ENCODE measurements around the gene LIFR. TPM values are rescaled to one million over a fixed set of nuclear protein-coding genes. Genes with fewer than 3 reads are reported as not detected.

The LIFR gene
- total RNA-seq, 1 donor from 2014 or later: 16.0 TPM

DNA sequence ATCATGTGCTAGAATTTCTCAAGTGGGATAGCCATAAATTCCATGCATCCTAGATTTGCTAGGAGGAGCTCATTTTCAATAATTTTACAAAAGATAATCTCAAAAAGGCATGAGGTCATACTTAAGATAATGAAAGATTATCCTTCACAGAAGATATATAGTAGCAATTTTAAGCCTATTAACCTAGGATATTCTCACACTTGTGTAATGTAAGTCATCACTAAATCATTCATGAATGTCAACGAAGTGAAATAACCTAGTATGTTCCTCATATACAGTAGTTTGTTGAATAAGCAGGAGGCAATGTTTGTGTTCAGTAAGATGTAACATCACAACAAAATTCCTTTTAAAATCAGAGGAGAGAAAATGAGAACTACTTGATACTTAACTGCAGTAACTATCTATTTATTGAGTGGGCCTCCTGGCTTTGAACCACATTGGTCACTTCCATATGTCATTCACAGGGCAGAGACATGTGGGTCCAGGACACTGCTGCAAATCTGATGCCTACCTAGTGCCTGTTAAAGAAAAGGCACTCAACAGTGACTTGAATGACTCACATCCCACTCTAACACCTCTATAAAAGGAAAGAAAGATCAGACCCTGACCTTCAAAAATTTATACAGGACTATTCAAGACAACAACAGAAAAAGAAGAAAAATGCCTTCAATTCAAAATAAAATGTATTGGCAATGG is 8.2 kb downstream of the LIFR start:
- Histone ChIP-seq H3K4me2 (ENCODE audit: low read length) (peak overlapping the region; percentile 13), H3K27me3 (ENCODE audit: insufficient read depth, low read length) (no peaks in the 10 kb centered on the region)
- H3K4me3 Mint-ChIP-seq (ENCODE audit: unreplicated experiment): no peak overlapping the region

DNA sequence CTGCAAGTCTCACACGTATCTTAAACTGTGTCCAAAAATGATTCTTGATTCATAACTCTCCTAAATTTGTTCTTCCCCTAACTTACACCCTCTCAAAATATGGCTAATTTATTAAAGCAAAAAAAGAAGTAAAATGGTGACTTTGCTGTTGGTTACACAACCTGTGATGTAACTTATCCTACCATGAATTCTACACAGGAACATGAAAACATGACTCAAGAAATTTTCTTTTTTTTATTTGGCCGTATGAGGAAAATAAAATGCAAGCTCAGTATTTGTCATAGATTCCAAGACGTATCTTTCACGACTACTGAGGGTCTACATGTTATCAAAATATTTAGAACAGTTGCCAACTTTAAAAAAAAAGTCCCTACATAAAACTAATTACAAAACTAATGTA is 9.2 kb downstream of the LIFR start:
- H3K79me2 ChIP-seq (ENCODE audit: insufficient read depth, low read length): peaks cover 52% of the 10 kb centered on the region
- no peaks in the 10 kb centered on the region for H3K27me3 Mint-ChIP-seq (ENCODE audit: low read depth, unreplicated experiment)

More for the DNA sequence above, 8.2 kb downstream of the LIFR start:
- H3K4me1 ChIP-seq (ENCODE audit: insufficient read depth, low read length): peaks cover 31% of the 10 kb centered on the region
- Mint-ChIP-seq H3K9me3 (ENCODE audit: unreplicated experiment) (no peaks in the 10 kb centered on the region), H3K36me3 (ENCODE audit: low read depth, unreplicated experiment) (no peaks in the 10 kb centered on the region), H3K27ac (ENCODE audit: unreplicated experiment) (no peak overlapping the region), H3K4me1 (ENCODE audit: low read depth, unreplicated experiment) (peaks cover 37% of the 10 kb centered on the region), H3K27me3 (ENCODE audit: low read depth, unreplicated experiment) (no peaks in the 10 kb centered on the region)
- H4K20me1 ChIP-seq (ENCODE audit: insufficient read depth, low read length): peaks cover 28% of the 10 kb centered on the region
- H3K36me3 ChIP-seq (ENCODE audit: insufficient read depth, low read length): no peaks in the 10 kb centered on the region
- H3K27ac ChIP-seq (ENCODE audit: low read depth, low read length): no peak overlapping the region
- H2AFZ ChIP-seq (ENCODE audit: low read depth, low read length): no peak overlapping the region
- no peak overlapping the region for H3K9ac ChIP-seq (ENCODE audit: low read length)
- FAIRE-seq (peak; percentile 78), DNase-seq (ENCODE audit: low read depth) (no peak)
- no peak overlapping the region for H3K4me3 ChIP-seq (ENCODE audit: insufficient read depth, low read depth, low read length)
- H3K79me2 ChIP-seq (ENCODE audit: insufficient read depth, low read length): peaks cover 50% of the 10 kb centered on the region
- TF ChIP-seq, protein P1, sequence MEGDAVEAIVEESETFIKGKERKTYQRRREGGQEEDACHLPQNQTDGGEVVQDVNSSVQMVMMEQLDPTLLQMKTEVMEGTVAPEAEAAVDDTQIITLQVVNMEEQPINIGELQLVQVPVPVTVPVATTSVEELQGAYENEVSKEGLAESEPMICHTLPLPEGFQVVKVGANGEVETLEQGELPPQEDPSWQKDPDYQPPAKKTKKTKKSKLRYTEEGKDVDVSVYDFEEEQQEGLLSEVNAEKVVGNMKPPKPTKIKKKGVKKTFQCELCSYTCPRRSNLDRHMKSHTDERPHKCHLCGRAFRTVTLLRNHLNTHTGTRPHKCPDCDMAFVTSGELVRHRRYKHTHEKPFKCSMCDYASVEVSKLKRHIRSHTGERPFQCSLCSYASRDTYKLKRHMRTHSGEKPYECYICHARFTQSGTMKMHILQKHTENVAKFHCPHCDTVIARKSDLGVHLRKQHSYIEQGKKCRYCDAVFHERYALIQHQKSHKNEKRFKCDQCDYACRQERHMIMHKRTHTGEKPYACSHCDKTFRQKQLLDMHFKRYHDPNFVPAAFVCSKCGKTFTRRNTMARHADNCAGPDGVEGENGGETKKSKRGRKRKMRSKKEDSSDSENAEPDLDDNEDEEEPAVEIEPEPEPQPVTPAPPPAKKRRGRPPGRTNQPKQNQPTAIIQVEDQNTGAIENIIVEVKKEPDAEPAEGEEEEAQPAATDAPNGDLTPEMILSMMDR (IDR thresholded peaks at IDR 0.05; ENCODE audit: insufficient read depth, low read depth, low read length): no peak
- no peak for TF ChIP-seq EZH2 (IDR thresholded peaks at IDR 0.05; ENCODE audit: insufficient read depth, low read length)
- H3K9me3 ChIP-seq (ENCODE audit: insufficient read depth, low read depth, low read length): no peaks in the 10 kb centered on the region

More for the DNA sequence above, 9.2 kb downstream of the LIFR start:
- Mint-ChIP-seq H3K27ac (ENCODE audit: unreplicated experiment) (no peak overlapping the region), H3K4me1 (ENCODE audit: low read depth, unreplicated experiment) (peaks cover 33% of the 10 kb centered on the region), H3K4me3 (ENCODE audit: unreplicated experiment) (no peak overlapping the region), H3K36me3 (ENCODE audit: low read depth, unreplicated experiment) (peaks cover 2% of the 10 kb centered on the region), H3K9me3 (ENCODE audit: unreplicated experiment) (no peaks in the 10 kb centered on the region)
- DNase-seq (ENCODE audit: low read depth): no peak
- Histone ChIP-seq H3K9ac (ENCODE audit: low read length) (no peak overlapping the region), H3K4me2 (ENCODE audit: low read length) (no peak overlapping the region), H3K27me3 (ENCODE audit: insufficient read depth, low read length) (no peaks in the 10 kb centered on the region), H3K36me3 (ENCODE audit: insufficient read depth, low read length) (no peaks in the 10 kb centered on the region), H4K20me1 (ENCODE audit: insufficient read depth, low read length) (peaks cover 26% of the 10 kb centered on the region), H3K27ac (ENCODE audit: low read depth, low read length) (no peak overlapping the region), H2AFZ (ENCODE audit: low read depth, low read length) (no peak overlapping the region), H3K4me3 (ENCODE audit: insufficient read depth, low read depth, low read length) (no peak overlapping the region), H3K4me1 (ENCODE audit: insufficient read depth, low read length) (peaks cover 31% of the 10 kb centered on the region), H3K9me3 (ENCODE audit: insufficient read depth, low read depth, low read length) (no peaks in the 10 kb centered on the region)
- FAIRE-seq: no peak
- TF ChIP-seq, protein P1 (IDR thresholded peaks at IDR 0.05; ENCODE audit: insufficient read depth, low read depth, low read length): no peak
- TF ChIP-seq EZH2 (IDR thresholded peaks at IDR 0.05; ENCODE audit: insufficient read depth, low read length): no peak
